ENCODE measurements around the gene PTPRK. TPM values are rescaled to one million over a fixed set of nuclear protein-coding genes. Genes with fewer than 3 reads are reported as not detected.
A peak's percentile ranks its signal among the peaks of the same experiment; 100 is the strongest.
"Not testable (repeated sequence)": the region's sequence is repeated elsewhere in the genome, so short reads cannot be mapped to it uniquely, and the experiment has no call there.

PTPRK gene
- polyA plus RNA-seq, 1 donor: 24.1 TPM

DNA sequence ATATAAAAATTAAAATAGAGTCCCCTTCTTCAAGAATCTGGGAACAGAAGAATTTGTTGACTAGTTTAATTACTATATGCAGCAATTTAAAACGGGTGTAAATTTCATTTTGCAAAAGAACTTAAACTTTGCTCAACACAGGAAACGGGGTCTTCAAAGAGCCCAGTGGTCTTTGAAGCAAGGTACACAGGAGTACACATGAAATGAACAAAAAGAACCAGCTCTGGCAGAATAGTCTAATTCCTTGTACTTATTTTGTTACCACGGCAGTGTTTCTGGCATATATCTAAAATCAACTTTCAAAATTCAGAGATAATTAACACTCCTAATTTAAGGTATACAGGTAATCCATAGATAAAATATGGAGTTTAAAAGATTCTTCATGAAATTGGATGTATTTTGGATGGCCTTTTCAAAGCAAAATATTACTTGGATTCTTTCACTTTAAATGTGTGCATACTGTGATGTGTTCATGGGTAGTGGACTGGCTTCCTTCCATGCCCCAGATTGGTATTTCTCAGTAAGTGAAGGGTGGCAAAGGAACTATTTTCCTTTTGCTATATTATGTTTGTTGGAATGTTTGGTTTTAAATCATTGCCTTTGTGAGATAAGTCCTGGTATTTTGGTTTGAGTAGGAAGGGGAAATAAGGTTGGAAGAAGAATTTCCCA, 522.8 kb downstream of the PTPRK start:
- no peak for DNase-seq

DNA sequence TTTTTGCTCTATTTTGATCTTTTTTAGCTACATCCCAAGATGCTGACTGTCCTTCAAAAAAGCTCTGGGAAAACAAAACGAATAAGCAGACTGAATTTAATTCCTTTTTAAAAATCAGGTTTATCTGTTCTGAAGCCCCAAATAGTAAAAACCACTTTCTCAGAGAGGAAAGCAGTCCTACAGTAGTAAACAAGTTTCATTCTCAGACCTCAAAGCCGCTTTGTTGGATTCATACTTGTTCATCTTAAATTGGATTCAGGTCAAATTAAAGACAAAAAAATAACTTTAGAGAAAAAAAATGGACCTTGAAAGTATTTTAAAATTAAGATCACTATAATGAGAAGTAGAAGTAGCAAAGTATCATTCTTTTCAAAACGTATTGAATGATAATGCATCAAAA, 523.5 kb downstream of the PTPRK start:
- DNase-seq: no peak

DNA sequence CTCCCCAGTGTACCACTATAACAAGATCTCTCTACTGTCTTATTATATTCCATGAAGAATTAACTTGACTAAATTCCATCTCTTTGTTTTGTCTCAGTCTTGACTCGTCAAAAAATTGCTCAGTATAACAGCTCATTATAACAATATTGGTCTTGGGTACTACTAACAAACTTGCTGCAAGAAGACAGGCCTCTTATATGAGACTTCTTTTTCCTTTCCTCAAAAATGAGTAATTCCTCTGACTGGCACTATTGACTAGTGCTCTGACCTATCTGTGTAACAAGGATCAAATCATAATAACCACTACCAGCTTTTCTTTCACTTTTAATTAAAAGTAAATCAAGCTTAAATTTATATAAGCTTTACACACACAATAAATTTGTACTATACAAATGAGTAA, 528.3 kb downstream of the PTPRK start:
- DNase-seq: no peak

DNA sequence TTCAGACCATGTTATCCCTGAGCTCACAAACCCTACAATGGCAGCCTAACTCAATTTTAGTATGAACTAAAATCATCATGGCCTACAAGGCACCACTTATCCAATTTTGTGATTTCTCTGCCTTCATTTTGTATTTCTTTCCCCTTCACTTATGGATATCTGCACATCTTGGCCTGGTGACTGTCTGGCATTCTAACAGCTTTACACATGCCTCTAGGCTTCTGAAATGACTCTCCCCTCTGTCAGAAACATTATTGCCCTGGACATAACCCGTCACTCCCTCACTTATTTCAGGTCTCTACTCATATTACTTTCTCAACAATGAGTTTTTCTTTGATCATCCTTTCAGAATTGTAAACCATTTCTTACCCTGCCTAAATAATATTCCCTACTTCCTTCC, 530.3 kb downstream of the PTPRK start:
- no peak for DNase-seq

DNA sequence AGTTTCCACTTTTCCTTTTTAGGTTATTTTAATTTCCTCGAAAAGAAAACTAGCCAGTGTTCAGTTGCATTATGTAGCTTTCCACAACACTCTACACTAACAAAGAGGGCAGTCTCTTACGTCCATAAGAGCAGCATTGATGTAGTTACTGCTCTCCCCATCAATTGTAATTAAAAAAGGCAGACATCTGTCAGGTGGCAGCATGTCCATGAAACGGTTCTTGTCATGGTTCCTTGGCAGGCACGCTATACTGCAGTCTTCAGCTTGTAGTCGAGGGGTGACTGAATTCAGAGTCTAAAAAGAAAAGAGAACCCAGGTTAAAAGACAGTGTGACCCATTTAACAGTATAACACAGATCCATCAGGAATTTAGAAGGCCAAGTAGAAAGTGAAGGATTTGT, 539.4 kb downstream of the PTPRK start:
- no peak for DNase-seq

DNA sequence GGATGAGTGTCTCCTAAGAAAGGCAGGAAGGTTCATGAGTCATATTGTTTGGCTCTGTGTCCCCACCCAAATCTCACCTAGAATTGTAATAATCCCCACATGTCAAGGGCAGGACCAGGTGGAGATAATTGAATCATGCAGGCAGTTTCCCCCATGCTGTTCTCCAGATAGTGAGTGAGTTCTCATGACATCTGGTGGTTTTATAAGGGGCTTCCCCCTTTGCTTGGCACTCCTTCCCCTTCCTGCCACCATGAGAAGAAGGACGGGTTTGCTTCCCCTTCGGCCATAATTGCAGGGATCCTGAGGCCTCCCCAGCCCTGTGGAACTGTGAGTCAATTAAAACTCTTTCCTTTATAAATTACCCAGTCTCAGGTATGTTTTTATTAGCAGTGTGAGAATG, 542.2 kb downstream of the PTPRK start:
- DNase-seq: not testable (repeated sequence)

DNA sequence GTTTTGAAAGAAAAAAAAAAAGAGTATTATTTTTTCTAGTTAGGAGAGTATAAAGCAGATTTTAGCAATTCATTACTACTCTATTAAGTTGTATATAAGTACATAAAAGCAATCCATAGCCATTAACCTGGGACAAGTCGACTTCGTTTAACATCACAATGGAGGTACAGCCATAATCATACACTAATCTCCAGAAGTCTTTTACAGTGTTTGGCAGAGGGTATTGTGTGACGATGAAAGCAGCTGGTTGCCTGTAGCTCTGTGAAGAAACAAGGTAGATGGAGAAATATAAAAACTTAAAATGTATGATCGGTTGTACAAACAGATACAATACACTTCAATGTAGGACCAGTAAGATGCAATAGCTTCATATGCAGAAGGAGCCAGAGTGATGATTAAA, 543.6 kb downstream of the PTPRK start:
- DNase-seq: no peak

DNA sequence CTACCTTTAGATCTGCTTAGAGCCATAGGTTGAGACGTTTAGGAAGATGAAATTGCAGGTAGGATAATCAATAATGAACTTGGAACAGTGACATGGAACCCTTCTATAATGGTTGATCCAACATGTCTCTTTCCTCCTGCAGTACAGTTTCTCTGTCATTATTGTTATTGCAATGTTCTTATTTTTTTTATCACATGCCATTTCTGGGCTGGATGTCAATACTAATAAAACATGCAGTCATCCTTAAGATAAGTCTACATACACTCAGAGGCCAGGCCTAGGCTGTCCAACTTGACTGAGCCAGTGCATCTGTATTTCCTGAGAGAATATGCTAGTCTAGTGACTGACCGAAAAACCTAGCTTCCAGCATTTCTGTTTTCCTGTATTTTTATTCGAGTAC, 544.3 kb downstream of the PTPRK start:
- no peak for DNase-seq

DNA sequence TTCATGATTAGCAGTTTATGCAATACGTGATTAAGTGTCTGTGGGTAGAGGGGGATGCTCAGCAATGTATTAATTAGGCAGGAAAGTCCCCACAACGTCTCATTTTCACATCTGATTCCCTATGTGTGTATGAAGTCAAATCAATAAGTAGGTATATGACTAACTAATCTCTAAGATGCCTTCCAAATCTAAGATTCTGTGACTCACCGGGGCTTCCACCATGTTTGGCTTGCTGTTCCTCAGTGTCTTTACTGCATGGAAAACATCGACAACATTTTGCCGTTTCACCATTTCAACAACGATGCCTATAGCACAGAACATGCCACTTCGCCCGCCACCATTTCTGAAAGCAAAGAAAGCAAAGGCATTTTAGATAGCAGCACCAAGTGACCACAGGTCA, 547.6 kb downstream of the PTPRK start:
- no peak for DNase-seq

DNA sequence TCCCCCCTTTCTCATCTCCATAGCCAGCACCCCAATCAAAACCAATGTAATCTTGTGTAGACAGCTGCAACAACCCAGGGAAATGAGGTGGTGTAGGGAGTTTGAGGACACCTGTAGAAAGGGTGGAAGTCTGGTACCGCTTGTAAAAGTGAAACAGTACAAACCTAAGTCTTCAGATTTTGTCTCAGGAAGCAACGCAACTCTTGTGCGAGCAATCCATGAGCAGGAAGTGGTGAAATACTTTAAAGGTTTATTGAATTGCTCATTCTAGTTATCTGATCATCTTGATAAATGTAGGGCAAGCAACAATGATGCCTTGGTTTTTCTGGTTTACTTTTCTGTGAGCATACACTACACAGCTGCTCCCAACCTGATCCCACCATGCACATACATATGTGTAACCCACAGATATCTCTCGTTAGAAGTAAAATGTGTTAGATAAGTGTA, 548.4 kb downstream of the PTPRK start:
- DNase-seq: no peak

DNA sequence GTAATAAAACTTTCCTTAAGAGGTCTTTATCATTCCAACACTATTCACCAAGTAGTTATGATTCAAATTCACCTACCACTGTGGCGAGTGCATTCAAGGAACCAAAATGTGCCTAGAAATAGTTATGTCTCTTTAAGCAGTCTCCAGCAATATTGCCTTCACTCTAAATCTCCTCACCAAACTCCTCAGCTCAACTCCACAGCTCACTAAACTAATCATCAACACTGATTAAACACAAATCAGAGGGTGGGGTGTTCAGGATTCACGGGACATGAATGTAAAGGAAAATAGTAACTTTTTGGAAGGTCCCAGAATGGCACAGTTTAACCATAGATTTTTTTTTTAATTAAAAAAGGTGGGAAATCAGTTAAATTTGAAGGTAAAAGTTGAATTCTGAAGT, 549.0 kb downstream of the PTPRK start:
- no peak for DNase-seq

DNA sequence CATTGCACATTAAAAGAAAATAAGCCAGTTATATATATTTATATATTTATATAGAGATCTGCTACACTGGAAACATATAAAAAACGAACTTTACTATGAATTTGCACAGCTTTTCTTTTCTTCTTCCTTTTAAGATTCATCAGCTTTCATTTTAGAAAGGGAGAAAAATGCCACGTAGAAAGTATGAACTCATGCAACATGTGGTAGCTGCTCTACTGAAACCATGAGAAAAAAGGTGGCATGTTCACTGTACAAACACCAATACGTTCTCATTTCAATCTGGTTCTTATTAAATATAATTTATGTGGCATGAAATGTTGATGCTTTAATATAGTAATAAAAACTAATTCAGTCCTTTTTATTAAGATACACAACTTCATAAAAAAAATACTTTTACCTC, 550.7 kb downstream of the PTPRK start:
- DNase-seq: no peak

DNA sequence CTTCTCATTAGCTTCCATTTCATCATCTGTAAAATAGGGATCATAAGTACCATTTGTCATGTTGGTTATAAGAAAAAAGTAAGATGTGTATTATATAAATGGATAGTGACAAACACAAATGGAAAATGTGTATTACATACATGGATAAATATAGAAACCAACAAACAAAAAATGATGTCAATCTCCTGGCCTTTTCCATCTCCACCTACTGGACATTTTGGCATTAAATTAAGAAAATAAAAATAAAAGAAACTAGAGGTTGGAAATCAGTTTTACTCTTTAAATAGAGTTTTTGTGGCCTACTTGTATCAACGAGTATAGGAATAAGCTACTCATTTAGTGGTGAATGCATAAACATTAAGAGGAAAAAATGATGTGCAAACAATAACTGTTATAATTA, 552.0 kb downstream of the PTPRK start:
- DNase-seq: no peak

DNA sequence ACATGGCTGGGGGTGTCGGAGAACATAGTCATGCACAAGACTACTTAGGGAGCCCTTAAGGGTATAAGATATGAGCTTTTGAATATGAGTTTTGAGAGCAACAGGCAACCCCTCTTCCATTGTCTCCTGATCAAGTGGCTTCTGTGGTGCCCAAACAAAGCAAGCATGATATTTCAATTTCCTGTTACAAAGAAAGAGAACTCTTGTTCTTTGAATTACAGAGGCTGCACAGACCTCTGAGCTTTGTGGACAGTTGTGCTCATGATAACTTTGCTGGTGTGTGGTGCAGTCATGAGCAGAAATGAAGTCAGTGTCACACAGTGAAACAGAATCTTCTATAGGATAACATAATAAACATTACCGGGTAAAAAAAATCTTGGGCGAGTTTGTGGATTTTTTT, 552.7 kb downstream of the PTPRK start:
- no peak for DNase-seq

DNA sequence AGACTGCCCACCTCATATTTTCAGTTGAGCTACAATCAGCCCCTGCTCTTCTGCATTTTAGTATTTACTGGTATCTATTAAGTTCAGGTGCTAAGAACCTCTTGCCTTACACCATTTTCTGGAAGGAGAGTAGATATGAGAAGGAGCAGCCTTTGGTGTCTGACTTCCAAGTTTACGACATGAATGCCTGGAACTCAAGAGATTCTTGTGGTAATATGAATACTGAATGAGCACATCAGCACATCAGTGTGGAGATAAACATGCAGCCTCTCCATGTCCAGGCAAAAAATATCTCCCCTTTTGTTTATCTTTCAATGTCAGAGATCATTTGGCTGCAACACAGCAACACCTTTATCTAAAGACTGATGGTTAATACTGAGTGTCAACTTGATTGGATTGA, 553.8 kb downstream of the PTPRK start:
- DNase-seq: no peak

DNA sequence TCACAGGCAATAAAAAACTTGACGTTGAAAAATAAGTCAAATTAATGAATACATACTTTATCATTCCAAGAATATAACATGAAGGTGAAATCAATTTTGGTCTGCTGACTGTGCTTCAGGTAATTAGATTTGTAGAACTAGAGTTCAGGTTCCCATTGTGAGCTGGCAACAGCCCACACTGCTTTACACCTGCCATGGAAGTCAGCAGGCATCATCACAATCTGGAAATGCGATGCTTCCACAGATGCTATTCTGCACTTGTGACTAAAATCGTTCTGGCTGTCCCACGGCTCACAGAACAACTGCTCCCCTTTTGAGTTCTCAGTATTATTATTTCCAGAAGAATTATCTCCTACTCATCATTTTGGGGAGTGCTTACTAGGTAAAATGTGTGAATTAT, 556.9 kb downstream of the PTPRK start:
- no peak for DNase-seq

DNA sequence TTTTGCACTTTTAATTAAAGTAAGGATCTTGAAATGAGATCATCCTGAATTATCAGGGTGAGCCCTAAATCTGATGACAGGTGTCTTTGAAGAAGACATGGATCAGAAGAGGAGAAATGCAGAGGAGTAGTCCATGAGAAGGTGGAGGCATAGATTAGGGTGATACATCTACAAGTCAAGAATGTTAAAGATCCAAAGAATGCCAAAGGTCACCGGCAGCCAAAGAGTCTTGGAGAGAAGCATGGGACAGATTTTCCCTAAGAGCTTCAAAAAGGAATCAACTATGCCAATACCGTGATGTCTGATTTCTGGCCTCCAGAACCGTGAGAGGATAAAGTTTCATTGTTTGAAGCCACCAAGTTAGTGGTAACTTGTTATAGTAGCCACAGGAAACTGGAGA, 560.5 kb downstream of the PTPRK start:
- no peak for DNase-seq

DNA sequence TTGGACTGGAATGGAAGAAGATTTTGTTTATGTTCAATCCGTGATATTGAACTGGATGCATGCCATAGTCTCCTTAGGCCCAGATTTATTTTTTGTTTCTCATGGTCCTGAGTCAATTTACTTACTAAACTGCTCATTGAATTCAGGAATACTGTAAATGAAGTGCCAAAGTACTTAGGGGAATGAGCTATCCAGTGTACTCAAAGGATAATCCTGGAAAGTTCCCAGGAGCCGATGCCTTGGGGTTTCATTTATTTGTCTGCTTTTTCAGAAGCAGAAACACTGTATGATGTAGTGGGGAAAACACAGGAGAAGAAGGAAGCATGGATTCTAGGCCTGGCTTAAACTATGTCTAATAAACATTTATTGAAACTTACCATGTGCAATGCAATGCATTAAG, 563.4 kb downstream of the PTPRK start:
- peak; percentile 44 for DNase-seq

DNA sequence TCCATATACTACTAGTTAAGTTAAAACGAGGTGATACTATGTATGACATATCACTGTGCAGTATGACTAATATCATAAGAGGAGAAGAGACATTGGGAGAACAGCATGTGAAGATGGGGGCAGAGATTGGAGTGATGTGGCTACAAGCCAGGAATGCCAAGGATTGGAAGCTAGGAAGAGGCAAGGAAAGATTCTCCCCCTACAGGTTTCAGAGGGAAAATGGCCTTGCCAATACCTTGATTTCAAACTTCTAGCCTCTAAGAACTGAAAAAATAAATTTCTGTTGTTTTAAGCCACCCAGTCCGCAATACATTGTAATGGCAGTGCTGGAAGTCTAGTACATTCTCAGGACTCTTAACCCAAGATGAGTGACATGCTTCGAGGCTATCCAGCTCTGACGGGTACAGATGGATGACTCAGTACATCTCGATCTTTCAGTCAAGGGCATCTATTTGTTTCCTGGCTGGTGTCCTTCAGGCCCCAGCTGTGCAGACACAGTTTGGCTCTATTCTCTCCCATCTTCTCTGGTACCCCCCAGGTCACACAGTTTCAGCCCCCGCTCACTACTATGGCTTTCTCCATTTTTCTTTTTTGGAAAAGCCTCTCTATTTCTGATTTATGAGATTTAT, 564.0 kb downstream of the PTPRK start:
- DNase-seq: no peak

DNA sequence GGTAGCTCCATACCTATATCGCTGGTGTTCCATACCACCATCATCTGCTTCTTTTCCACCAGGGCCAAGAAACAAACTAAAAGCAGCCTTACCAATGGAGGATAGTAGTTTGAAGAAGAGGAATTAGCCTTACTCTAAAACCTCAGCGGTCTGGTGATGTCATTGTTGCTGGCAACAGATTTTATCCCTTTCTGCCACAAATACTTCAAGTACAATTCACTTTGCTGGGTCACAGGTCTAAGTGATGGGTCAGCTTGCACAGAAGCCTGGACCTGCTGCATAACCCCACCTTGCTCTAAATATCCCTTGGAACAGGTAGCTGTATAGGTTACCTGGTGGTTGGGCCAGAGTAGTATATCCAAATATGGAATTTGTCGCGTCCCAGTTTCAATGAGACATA, 566.3 kb downstream of the PTPRK start:
- no peak for DNase-seq

DNA sequence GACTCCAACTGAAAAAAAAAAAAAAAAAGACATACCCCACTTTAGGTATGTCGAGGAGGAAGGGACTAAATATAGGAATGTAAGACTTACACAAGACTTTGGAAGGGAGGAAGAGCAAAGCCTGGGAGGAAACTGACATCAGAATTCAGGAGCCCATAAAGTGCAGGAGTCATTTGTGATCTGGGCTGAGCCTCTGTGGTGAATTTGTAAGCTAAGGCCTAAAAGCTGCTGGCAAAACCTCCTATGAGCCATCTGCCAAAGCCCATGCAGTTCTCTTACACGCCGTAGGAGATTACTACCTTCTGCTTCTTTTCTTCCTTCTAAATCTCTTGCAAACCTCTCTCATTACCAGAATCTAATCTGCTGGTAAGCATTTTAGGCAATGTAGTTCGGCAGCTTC, 567.6 kb downstream of the PTPRK start:
- DNase-seq: no peak

DNA sequence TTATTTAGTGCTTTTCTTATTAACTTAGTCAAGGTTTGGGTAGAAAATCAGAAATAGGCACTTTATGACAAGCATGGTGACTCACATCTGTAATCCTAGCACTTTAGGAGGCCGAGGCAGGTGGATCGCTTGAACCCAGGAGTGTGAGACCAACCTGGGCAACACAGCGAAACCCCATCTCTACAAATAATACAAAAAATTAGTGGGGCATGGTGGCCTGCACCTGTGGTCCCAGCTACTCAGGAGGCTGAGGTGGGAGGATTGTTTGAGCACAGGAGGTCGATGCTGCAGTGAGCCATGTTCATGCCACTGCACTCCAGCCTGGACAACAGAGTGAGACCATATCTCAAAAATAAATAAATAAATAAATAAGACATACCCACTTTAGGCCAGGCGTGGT, 568.2 kb downstream of the PTPRK start:
- no peak for DNase-seq

DNA sequence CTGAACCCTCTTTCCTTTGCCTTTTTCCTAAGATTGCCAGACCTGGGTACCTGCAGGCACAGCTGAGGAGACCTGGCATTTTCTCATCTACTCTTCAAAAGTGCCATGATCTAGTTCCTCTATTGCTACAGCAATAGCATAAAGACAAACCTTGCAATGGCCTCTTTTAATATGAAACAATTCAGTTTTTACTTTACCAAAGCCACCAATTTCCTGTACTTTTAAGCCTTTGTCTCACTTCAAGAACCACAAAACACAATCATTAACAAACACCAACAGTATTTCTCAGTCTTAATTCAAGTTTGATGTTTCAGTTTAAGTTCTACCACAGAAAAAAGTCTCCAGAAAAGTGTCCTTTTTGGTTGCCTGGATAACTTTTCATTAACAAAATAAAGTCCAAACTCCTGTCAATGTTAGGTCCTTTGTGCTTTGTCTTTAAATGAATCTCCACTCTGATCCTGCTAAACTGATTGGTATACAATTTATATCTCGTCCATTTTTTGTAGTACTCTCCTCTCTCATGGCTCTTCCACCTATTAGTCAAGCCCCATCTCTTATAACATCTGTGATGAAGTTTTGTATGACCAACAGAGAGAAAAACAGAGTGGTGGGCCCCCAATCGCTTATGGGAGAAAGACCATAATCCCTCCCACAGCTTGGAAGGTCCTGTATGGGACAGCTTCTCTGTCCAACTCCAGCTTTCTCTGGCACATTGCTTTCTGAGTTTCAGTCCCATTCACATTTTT, 569.1 kb downstream of the PTPRK start:
- no peak for DNase-seq

DNA sequence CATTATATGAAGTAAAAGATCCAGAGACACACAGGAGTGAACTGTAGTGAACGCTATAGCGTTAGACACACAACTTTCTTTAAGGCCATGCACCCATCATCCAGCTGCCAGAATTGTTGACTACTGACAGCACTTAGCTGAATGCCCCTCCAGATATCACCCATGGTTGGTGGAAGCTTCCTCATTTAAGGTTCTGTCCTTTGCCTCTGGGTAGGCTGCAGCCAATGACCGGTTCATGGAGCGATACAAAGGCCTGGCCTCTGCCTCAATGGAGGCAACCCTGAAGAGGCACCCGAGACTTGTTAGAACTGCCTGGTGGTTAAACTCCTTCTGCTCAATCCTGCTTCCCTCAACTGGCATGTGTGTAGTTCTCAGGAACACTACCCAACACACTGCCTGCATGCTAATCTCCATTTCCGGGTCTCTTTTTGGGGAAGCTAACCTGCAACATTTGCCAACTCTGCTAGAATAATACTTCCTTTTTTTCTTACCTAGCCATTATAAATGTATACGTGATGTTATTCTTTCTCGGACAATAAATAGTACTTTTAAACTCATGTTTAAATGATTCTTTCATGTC, 569.7 kb downstream of the PTPRK start:
- DNase-seq: no peak
